HG02943 (cell line): ENCODE data around the gene ZNF335.

ENCODE experiments used
- ATAC-seq: cut with Tn5 transposase; IDR thresholded peaks from one replicate; pipeline ENCODE4 v1.9.1; 2021; ENCODE audit warnings: mild to moderate bottlenecking, low read depth, moderate library complexity; ENCODE audit not compliant: unreplicated experiment

The ZNF335 gene

GRCh38 chr20:45952861-45953260, 19.1 kb downstream of the ZNF335 start:
- no peak for ATAC-seq

GRCh38 chr20:45951925-45952834, 19.8 kb downstream of the ZNF335 start:
- ATAC-seq = no peak

- ATAC-seq = no peak
Measured at GRCh38 chr20:45950330-45950646, 21.7 kb downstream of the ZNF335 start.

- no peak for ATAC-seq
Measured at GRCh38 chr20:45949542-45950329, 22.3 kb downstream of the ZNF335 start.

- no peak for ATAC-seq
Measured at GRCh38 chr20:45948742-45949541, 23.1 kb downstream of the ZNF335 start.

- ATAC-seq = no peak
Measured at GRCh38 chr20:45948261-45948733, 23.7 kb downstream of the ZNF335 start.

- ATAC-seq = no peak
Measured at GRCh38 chr20:45947110-45947866, 24.7 kb downstream of the ZNF335 start.

- no peak for ATAC-seq
Measured at GRCh38 chr20:45946149-45946970, 25.6 kb downstream of the ZNF335 start.

- no peak for ATAC-seq
Measured at GRCh38 chr20:45945678-45946148, 26.3 kb downstream of the ZNF335 start.

GRCh38 chr20:45944965-45945677, 26.9 kb downstream of the ZNF335 start:
- no peak for ATAC-seq

- no peak for ATAC-seq
Measured at GRCh38 chr20:45944151-45944964, 27.6 kb downstream of the ZNF335 start.

GRCh38 chr20:45943613-45944012, 28.4 kb downstream of the ZNF335 start:
- no peak for ATAC-seq

GRCh38 chr20:45940469-45940868, 31.5 kb downstream of the ZNF335 start:
- no peak for ATAC-seq

GRCh38 chr20:45940053-45940452, 31.9 kb downstream of the ZNF335 start:
- no peak for ATAC-seq

- no peak for ATAC-seq
Measured at GRCh38 chr20:45938727-45939438, 33.1 kb downstream of the ZNF335 start.

GRCh38 chr20:45937765-45938164, 34.2 kb downstream of the ZNF335 start:
- no peak for ATAC-seq
